ENCODE results near the gene PRSS21.

Gene PRSS21

GRCh38 chr16:2826591-2827373 lies 9.7 kb downstream of the PRSS21 start:
- no peak for DNase-seq

- DNase-seq = no peak
Measured at GRCh38 chr16:2827374-2827791, 10.3 kb downstream of the PRSS21 start.

- no peak for DNase-seq
Measured at GRCh38 chr16:2827831-2828520, 10.9 kb downstream of the PRSS21 start.

- no peak for DNase-seq
Measured at GRCh38 chr16:2828521-2828840, 11.4 kb downstream of the PRSS21 start.

GRCh38 chr16:2828876-2829430 lies 11.9 kb downstream of the PRSS21 start:
- DNase-seq = no peak

GRCh38 chr16:2829501-2830354 lies 12.7 kb downstream of the PRSS21 start, which contains the start of gene ZG16B:
TSS of gene ZG16B (plus strand) at chr16:2830303. CDS start at chr16:2830442, 139 bp downstream.
- no peak for DNase-seq

GRCh38 chr16:2830355-2830695 lies 13.3 kb downstream of the PRSS21 start:
- no peak for DNase-seq

- DNase-seq = no peak
Measured at GRCh38 chr16:2831203-2831602, 14.2 kb downstream of the PRSS21 start.

- no peak for DNase-seq
Measured at GRCh38 chr16:2833776-2834175, 16.7 kb downstream of the PRSS21 start.

- DNase-seq = no peak
Measured at GRCh38 chr16:2834968-2835367, 17.9 kb downstream of the PRSS21 start.

GRCh38 chr16:2835638-2836493 lies 18.8 kb downstream of the PRSS21 start:
- DNase-seq = no peak

- no peak for DNase-seq
Measured at GRCh38 chr16:2836646-2837508, 19.8 kb downstream of the PRSS21 start.

- DNase-seq = peak in 5 of 6 experiments; percentile 31 to 48 (median 34)
Measured at GRCh38 chr16:2838928-2839327, 21.9 kb downstream of the PRSS21 start.

- no peak for DNase-seq
Measured at GRCh38 chr16:2839650-2840450, 22.8 kb downstream of the PRSS21 start.

- no peak for DNase-seq
Measured at GRCh38 chr16:2840914-2841313, 23.9 kb downstream of the PRSS21 start.

- DNase-seq = no peak
Measured at GRCh38 chr16:2841606-2842339, 24.7 kb downstream of the PRSS21 start.

- peak; percentile 16 to 62 (median 38) for DNase-seq
Measured at GRCh38 chr16:2842340-2843000, 25.4 kb downstream of the PRSS21 start.

GRCh38 chr16:2843526-2843925 lies 26.5 kb downstream of the PRSS21 start:
- no peak for DNase-seq

- no peak for DNase-seq
Measured at GRCh38 chr16:2845116-2845515, 28.1 kb downstream of the PRSS21 start.

Data from stimulated activated naive CD4-positive, alpha-beta T cell (primary cell).